DMS114 treated with DMSO at 0.1 percent for 48 hours (cell line): ENCODE results near the gene OR11H7.
"Not testable (repeated sequence)": the region's sequence is repeated elsewhere in the genome, so short reads cannot be mapped to it uniquely, and the experiment has no call there.

Experiments
- DNase-seq: peaks from one replicate; lab custom pipeline; 2025; ENCODE audit not compliant: unreplicated experiment; lab: John Stamatoyannopoulos, UW

Gene OR11H7

DNA sequence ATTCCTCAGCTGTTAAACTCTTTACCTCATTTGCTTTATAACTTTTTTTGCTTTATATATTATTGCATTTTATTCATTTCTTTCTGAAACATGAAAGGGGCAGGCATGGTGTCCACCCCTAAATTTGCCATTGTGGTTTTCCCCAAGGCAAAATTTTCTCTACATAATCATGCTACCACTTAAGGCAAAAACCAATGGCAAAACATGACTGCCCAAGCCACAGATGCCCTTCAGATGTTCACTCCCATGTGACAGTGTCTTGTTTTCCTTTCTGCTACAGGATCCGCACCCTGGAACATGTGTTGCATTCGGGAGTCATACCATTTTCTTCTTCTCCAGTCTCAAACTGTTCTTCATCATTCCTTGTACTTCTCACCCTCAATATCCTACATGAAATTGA, 48.6 kb downstream of the OR11H7 start:
- DNase-seq: no peak

GRCh38 chr14:20278414-20278813, 49.6 kb downstream of the OR11H7 start:
- DNase-seq: no peak

DNA sequence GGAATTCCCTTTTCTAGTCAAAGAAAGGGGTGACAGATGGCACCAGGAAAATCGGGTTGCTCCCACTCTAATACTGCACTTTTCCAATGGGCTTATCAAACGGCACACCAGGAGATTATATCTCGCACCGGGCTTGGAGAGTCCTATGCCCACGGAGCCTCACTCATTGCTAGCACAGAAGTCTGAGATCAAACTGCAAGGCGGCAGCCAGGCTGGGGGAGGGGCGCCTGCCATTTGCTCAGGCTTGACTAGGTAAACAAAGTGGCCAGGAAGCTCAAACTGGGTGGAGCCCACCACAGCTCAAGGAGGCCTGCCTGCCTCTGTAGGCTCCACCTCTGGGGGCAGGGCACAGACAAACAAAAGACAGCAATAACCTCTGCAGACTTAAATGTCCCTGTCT, 51.5 kb downstream of the OR11H7 start:
- not testable (repeated sequence) for DNase-seq
